NCI-H69 (cell line): ENCODE measurements around the gene RUNX3.

ENCODE experiments used
- DNase-seq: peaks from one replicate; lab custom pipeline; 2025; lab: John Stamatoyannopoulos, UW

RUNX3 gene

DNA sequence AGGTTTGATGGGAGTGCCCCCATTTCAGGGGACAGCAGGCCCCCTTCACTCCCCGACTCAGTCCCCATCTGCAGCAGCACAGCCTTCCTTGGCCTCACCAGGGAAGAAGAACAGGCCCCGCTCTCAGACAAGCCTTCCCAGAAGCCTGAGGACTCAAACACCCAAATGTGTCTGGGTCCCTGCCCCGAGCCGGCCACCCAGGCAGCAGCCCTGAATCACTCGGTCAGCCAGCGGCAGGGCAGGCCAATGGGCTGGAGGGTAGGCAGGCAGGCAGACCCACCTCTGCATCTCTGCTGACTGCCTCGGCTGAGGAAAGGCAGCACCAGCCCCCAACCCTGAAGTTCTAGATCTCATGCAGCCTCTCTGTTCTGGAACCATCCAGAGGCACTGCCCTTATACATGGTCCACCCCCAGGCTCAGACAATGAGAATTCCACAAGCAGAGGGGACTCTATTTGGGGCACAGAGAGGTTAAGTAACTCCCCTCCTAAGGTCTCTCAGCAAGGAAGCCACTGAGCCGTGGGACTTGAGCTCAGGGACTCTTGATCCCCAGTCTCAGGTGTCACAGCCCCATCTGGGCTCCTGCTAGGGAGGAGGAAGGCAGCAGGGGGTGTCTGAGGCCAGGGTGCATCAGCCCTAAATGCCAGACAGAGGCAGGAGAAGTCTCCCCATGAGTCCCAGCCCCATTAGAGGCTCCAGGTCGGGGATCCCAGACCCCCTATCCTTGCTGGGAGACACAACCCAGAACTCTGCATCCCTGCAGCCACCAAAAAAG lies 33.2 kb upstream of the RUNX3 start:
- DNase-seq = no peak

DNA sequence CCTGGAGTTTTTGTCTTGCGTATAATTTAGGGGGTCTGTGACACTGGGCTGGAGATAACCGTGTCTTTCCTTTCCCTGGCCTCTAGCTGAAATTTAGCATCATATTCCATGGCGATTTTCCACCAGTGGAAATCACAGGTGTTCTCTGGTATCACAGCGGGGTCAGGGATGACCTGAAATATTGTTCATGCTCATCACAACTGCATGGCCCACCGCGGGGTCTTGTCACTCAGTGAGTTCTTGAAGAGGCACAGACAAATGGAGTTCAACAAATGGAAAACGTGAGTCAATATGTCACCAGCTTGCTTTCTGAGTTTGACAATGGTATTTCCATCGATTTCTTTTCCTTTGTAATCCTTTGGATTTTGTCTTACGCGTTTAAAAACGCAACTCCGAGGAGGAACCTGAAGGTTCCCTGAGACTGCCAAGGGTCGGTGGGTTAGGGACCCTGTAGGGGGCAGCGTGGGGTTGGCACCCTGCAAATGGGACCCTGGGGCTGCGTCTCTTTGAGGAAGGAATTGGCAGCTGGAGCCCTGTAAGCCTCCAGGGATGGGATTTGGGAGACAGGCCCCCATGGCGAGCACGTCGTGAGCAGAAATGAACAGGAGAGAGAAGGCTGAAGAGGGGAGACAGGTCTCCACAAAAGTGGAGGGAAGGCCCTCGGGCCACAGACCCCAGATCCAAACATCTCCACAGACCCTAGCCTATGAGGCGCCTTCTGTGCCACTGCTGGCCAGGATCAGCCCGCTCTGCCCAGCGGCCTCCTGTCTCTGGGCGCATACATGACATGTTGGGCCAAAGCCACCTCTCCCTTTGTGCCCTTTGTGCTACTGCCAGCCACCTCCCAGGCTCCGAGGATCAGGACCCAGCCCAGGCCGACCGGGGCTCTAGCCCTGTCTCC lies 32.1 kb upstream of the RUNX3 start:
- no peak for DNase-seq

DNA sequence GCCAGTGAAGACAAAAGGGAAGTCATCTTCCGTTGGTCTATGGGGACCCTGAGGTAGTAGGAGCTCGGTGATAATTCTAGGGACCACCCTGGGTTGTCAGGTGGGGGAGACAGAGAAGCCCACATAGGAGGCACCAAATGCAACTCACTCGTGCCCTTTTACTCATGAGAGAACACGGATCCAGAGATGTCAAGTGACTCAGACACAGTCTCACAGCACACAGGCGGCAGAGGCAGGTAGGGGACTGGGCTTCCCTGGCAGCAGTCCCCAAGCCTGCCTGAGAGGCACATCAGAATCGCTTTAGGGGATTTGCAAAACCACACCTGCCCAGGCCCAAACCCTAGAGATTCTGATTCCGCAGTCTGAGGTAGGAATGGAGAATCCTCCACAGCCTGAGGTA lies 31.3 kb upstream of the RUNX3 start:
- DNase-seq = no peak

DNA sequence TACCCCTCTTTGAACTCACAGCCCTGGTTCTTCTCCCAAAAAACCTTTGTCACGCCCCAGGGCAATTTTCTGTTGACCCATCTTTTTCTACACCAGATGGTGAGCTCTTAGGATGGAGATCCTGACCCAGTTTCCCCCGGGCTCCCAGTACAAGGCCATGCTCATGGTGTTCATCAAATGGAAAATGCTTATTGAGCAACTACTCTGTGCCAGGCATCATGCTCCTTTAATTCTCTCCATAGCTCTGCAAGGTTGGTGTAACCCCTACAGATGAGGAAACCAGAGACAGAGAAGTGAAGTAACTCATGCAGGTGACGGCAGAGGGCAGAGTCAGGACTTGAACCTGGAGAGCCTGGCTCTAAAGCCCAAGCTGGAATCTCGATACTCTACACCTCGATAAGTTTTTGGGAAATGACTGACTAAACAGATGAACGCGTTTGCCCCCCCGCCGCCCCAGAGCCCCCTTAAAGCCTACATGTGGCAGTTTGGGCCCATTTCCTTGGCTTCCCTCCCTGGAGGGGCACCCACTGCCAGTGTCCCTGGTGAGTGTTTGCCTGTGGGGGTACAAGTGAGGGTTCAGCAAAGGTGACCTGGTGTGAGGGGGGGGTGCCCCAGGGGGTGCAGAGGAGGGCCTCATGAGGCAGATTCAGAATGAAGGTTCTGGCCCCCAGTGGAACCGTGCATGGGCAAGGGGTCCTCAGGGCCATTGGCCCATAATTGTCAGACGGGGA lies 30.2 kb upstream of the RUNX3 start:
- DNase-seq = no peak

DNA sequence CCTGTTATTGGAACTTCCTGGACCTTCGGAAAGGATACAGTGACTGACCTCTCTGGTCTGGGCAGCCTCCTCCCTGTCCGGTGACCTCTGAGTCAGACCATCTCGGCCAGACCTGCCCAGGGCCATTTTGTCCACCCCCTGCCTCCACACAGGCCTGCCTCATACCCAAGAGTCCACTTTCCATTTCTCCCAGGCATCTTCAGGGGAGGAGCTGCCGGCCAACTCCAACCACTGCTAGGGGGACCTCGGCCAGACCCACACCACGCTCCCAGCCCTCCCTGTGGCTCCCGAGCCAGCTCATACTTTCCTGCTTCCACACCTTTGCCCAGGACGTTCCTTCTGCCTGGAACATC lies 29.5 kb upstream of the RUNX3 start:
- DNase-seq = no peak

DNA sequence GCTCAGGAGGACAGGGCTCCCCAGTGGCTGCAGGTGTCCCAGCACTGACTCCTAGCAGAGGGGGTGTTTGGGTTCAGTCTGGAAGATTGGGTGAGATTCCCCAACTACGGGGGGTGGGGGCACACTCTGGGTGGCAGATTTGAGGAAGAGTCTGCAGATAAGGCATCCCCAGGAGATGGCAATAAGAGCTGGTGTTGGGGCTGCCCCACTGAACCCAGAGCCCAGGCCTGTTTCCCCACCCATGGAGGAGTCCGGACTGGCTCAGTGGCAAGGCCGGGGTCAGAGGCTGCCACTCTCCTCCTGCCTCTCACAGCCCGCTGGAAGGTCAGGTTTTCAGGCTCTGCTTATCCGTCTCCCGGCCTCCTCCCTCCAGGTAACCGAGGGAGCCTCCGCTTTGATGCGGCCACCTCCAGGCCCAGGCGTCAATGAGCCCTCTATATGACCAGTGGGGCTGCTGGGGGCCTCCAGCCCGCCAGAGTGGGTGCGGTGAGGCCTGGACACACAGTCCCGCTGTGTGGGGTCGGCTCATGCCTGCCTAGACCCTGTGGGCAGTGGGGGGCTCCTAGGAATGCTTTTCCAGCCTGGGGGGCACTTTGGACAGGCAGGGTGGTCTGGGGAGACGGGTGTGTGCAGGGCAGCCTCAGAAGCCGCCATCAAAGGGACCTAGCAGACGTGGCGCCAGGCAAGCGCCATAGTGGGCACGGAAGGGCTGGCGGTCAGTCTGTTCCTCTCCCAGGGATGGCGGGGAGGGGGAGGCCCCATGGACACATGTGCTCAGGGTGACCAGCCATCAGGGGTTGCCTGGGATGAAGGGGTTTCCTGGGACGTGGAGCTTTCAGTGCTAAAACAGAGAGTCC lies 28.9 kb upstream of the RUNX3 start:
- no peak for DNase-seq

DNA sequence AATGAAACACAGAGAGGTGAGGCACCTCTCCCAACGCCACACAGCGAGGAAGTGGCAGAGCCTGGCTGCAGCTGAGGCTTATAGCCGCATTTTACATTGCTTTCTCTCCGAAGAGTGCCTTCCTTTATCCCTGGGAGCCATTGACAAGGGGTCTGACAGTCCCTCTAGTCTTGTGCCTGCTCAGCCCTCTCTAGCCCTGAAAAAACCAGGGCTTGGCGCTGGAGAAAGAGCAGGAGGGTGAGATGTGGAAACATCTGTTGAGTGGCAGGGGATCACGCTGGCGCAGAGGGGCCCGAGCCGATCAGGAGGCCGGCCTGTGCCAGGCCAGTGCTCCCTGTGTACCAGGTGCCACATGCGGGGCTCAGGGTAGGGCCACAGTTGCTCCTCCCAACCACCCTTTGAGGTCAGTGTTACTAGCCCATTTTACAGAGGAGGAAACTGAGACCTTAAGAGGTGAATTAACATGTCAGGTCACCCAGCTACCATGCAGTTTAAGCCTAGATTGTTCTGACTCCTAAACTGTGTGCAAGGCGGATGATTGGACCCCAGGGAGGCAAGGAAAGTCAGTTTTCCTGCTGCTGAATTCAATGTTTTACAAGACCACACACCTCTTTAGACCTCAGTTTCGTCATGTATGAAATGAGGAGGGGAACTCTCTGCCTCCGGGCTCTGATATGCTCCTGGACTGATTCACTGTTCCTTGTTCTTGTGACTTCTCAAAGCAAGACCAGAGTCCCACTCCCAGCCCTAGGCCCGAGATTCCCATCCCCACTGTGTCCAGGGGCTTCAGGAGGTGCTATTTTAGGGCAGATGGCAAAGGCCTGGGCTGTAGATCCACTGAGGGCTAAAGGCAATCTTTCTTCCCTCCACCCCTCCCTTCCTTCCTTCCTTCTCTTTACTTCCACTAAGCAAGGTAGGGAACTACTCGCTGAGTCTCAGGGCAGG lies 28.0 kb upstream of the RUNX3 start:
- no peak for DNase-seq

DNA sequence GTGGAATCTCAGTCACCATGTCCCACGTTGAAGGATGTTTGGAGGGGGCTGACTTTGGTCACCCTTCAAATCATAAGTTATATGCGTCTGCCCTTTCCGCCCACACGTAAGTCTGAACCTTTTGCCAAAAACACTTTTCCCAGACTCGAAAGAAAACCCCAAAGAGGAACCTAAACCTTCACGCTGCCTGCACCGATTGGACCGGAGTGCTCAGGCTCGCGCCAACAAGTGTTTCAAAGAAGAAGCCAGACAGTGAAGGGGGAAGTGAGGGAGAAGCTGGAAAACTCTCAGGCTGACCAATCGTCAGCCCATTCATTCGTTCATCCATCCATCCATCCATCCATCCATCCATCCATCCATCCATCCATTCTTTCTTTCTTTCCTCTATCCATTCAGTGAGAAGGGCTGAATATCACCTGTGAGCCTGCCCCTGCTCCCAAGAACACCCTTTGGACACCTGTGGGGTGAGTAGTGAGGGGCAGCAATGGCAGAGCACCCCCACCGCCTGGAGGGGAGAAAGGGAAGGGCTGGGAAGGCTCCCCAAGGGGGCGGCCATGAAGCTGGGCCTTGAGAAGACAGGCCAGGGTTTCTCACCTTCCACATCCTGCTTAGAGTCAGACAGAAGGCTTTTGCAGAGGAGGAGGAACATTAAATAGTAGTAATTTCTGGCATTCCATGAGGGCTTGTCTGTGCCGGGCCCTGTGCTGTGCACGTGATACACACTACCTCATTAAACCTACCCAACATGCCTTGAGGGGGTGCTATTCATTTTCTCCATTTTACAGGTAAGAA lies 27.1 kb upstream of the RUNX3 start:
- no peak for DNase-seq

DNA sequence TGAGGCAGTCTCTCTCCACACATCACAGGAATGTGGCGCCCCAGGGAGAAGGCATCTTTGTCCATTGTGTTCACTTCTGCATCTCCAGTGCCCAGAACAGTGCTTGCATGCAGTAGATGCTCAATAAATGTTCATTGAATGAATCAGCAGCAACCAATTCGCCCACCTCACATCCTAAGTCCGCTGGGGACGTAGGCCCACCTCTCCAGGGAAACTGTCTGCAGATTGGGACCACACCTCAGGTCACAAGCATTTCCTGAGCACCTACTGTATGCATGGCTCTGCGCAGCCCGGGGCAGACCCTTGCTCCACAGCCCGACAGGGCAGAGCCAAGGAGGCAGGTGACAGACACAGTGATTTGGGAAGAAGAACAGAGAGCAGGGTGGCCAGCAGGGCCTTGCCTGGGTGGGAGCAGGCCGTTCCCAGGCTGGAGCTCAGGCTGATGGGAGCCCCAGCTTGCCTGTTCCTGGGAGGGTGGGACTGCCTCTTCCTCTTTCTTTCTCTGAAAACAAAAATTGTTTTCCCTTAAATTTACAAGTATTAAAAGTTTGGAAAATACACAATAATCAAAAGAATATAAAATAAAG lies 25.8 kb upstream of the RUNX3 start:
- DNase-seq = no peak

DNA sequence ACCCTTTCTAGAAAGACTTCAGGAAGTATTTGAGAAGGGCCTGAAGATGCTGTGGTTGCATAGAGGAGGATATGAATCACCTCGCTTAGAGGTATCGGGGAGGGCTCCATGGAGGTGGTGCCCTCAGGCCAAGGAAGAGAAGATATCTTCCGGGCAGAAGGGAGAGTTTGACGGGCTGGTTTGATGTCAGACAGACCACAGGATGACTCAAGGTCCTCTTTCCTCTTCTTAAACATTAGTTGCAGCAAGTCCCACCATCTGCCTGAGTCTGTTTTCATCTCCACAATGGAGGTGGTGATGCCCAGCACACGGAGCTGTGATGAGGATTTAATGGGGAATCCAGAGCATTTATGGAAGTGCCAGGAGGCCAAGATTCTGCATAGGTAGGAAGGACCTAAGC lies 25.1 kb upstream of the RUNX3 start:
- DNase-seq = no peak

DNA sequence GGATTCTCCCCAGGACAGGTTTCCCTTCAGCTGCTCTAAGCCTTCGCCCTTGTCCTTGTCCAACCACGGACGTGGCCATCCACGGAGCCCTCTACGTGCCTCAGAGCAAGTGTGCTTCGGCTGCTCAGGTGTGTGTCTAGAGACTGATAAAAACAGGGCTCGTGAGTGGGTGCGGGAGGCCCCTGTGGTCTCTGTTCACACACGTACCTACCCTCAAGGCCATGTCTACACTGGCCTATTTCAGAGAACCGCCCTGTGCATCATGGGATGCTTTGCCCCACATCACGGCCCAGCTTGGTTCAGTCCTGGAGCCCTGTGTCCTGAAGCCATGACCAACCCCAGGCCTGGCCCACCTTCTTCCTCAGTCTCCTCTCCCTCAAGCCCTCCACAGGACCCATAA lies 24.6 kb upstream of the RUNX3 start:
- DNase-seq = no peak

DNA sequence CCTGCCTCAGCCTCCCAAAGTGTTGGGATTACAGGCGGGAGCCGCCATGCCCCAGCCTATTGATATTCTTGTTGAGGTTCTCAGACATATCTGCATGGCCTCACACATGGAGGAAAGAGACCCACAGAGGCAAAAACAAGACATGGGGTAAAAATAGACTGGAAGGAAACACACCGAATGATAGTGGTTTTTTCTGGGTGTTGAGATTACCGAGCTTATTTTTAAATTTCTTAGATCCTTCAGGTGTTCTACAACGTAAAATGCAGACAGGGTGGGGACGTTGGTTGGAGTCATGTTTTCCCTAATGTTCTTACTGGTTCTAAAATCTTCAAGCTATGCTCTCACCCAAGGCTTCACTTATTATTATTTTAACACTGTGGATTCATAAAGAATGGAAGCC lies 23.9 kb upstream of the RUNX3 start:
- DNase-seq = no peak

DNA sequence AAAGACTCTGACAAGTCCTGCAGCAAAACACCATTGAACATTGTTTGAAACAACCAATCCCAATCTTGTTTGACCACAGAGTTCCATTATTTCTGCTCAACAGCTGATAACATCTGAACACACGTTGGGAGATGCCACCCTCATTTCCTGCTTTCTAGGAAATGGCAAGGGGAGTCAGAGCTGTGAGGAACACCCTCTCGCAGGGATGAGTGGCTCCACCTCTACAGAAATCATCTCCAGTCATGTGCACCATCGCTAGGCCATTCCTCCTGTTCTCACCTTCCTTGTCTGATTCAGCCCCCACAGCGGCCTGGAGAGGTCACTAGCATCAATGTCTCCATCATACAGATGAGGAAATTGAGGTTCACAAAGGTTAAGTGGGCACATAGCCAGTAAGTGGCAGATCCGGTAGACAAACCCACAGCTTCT lies 22.4 kb upstream of the RUNX3 start:
- DNase-seq = no peak

DNA sequence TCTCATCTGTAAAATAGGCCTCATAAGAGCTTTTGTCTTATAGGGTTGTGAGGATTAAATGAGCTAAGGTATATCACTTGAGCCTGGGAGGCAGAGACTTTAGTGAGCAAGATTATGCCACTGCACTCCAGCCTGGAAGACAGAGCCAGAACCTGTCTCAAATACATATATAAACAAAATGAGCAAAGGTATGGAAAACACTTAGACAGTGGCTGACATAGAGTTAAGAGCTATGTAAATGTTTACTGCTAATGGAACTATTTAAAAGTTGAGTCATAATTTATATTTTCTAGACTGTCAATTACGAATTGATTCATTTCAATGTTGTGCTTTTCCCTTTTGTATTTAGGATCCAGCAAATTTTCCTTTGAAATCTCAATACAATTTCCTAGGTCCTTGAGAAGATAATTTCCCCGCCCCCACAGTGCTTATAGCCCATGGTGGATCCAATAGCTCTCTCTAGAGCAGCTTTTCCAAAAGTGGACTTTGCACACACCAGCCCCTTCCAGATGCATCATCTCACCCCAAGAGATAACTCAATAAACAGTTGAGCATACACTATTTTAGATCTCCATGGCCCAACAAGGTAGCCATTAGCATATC lies 21.8 kb upstream of the RUNX3 start:
- no peak for DNase-seq

DNA sequence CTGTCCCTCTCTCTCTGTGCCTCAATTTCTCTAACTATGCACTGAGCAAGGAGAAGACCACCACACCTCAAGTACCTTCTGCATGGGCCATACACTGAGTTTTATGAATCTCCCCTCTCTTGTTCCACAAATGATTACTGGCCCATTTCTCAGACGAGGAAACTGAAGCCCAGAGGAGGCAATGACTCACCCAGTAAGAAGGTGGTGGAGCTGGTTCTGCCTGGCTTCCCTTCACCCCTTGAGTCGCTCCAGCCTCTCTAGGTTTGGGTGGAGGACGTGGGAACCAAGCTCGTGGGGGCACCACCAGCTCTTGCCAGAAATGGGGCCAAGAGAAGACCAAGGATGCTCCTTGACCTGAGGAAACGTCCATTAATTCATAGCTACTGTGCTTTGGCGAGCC lies 21.3 kb upstream of the RUNX3 start:
- no peak for DNase-seq

DNA sequence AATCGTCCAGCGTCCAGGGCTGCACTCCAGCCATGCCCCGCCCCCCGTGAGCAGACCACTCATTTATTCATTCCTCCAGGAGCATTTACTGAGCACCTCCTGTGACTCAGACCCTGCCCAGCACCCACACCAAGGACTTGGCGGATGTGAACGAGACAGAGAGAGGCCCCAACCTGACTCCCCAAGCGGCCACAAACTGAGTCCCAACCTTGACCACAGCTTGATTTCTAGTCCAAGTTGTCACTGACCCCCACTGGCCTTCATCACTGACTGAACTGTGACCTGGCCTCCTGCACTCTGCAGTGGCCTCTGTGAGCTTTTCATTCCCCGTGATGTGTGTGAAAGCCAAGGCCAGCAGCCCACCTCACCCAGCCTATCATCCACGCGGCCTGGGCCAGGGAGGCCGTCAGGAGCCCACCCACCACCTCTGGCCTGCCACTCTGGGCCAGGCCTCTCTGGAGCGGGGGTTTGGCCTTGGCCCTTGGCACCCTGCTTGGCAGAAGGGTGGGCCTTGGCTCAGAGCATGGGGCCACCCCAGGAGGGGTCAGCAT lies 19.3 kb upstream of the RUNX3 start:
- no peak for DNase-seq

DNA sequence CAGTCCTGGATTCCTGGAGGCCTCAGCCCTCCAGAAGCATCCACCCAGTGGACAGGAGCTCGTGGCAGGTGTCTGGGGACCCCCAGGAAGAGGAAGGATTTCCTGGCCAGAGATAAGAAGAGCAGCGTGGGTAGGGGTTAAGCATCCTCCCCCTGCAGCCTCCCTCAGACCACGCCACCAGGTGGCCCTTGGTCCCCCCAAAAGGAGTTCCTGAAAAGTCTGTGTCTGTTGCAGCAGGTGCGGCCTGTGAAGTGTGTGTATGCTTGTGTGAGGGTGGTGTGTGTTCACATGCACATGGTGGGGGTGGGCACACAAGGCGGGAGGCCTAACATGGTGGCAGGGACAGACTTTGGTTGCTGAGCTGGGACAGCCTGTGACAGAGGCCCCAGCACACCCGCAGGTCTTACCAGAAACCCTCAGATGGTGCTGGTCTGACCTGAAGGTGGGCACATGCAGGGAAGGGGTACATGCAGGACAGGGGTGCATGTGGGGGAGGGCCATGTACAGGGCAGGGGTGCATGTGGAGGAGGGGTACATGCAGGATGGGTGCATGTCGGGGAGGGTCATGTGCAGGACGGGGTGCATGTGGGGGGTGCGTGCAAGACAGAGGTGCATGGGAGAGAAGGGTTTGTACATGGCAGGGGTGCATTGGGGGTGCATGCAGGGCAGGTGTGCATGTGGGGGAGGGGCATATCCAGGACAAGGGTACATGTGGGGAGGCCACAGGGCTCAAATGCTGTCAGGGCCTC lies 18.2 kb upstream of the RUNX3 start:
- no peak for DNase-seq
